Stimulated activated CD4-positive, alpha-beta T cell treated with anti-CD3 and anti-CD28 coated beads, Interleukin-2, amount 100 ng/mL, for 24 hours (primary cell): ENCODE data around the gene ICAM4.

ENCODE experiments used
- DNase-seq, 2 donors: peaks; one replicate each; pipeline ENCODE4 v3.0.0-alpha.2; 2020

Gene ICAM4

GRCh38 chr19:10291554-10292205 lies 4.9 kb downstream of the ICAM4 start:
- no peak for DNase-seq

- DNase-seq = peak; percentile 72 to 84
Measured at GRCh38 chr19:10292206-10292788, 5.5 kb downstream of the ICAM4 start.

GRCh38 chr19:10292789-10293636 lies 6.3 kb downstream of the ICAM4 start:
- DNase-seq = no peak

GRCh38 chr19:10293637-10294367 lies 7.0 kb downstream of the ICAM4 start:
- no peak for DNase-seq

- DNase-seq = no peak
Measured at GRCh38 chr19:10294368-10294697, 7.6 kb downstream of the ICAM4 start.

- DNase-seq = peak; percentile 65 to 66
Measured at GRCh38 chr19:10295305-10295846, 8.6 kb downstream of the ICAM4 start.

- DNase-seq = no peak
Measured at GRCh38 chr19:10295847-10296591, 9.3 kb downstream of the ICAM4 start.

GRCh38 chr19:10299545-10300458 lies 13.0 kb downstream of the ICAM4 start:
- no peak for DNase-seq

- no peak for DNase-seq
Measured at GRCh38 chr19:10305139-10305806, 18.5 kb downstream of the ICAM4 start.

- no peak for DNase-seq
Measured at GRCh38 chr19:10306327-10306726, 19.6 kb downstream of the ICAM4 start.

GRCh38 chr19:10309423-10309822 lies 22.7 kb downstream of the ICAM4 start, which contains the start of gene ZGLP1:
ZGLP1 (minus strand) TSS chr19:10309815.
- no peak for DNase-seq

- DNase-seq = peak; percentile 95
Measured at GRCh38 chr19:10315335-10316214, 28.8 kb downstream of the ICAM4 start, which contains the start of gene FDX2. FDX2 (minus strand) TSS chr19:10316015; CDS start chr19:10315996, 19 bp downstream.

GRCh38 chr19:10316229-10317044 lies 29.7 kb downstream of the ICAM4 start:
- no peak for DNase-seq

- no peak for DNase-seq
Measured at GRCh38 chr19:10317045-10317856, 30.5 kb downstream of the ICAM4 start.

- no peak for DNase-seq
Measured at GRCh38 chr19:10317857-10318462, 31.2 kb downstream of the ICAM4 start.

- no peak for DNase-seq
Measured at GRCh38 chr19:10318807-10319682, 32.3 kb downstream of the ICAM4 start.
